Astrocyte (in vitro differentiated cells and primary cell): ENCODE measurements around the gene TRAP1. TPM values are rescaled to one million over a fixed set of nuclear protein-coding genes. Genes with fewer than 3 reads are reported as not detected.

ENCODE experiments used
- DNase-seq: peaks from one replicate; pipeline ENCODE4 v3.0.0-alpha.2; 2010; ENCODE audit warnings: low read depth
- FAIRE-seq: peaks from 2 replicates; lab custom pipeline; 2011; peaks lifted over from hg19 to GRCh38; lab: Jason Lieb, UNC
- H2AFZ ChIP-seq: 2 replicates; pipeline ENCODE4 v1.6.0; 2012; ENCODE audit warnings: low read depth, low read length, inconsistent platforms
- H3K27ac ChIP-seq: 2 replicates; pipeline ENCODE4 v1.5.1; 2011; ENCODE audit warnings: low read depth, low read length, inconsistent platforms
- H3K27me3 ChIP-seq: 2 replicates; pipeline ENCODE4 v1.6.0; 2011; ENCODE audit warnings: low read length, inconsistent platforms; ENCODE audit not compliant: insufficient read depth
- H3K36me3 ChIP-seq: 2 replicates; pipeline ENCODE4 v1.5.1; 2011; ENCODE audit warnings: low read length, inconsistent platforms; ENCODE audit not compliant: insufficient read depth
- H3K4me1 ChIP-seq: 2 replicates; pipeline ENCODE4 v1.5.1; 2011; ENCODE audit warnings: low read length, inconsistent platforms; ENCODE audit not compliant: insufficient read depth
- H3K4me2 ChIP-seq: 2 replicates; pipeline ENCODE4 v1.6.0; 2012; ENCODE audit warnings: low read length, inconsistent platforms
- H3K4me3 ChIP-seq: 2 replicates; pipeline ENCODE4 v1.5.1; 2011; ENCODE audit warnings: low read depth, mild to moderate bottlenecking, low read length, inconsistent platforms; ENCODE audit not compliant: insufficient read depth
- H3K79me2 ChIP-seq: 2 replicates; pipeline ENCODE4 v1.6.0; 2012; ENCODE audit warnings: mild to moderate bottlenecking, low read length, inconsistent platforms; ENCODE audit not compliant: insufficient read depth
- H3K9ac ChIP-seq: 2 replicates; pipeline ENCODE4 v1.6.0; 2012; ENCODE audit warnings: mild to moderate bottlenecking, low read length, inconsistent platforms
- H3K9me3 ChIP-seq: 2 replicates; pipeline ENCODE4 v1.5.1; 2012; ENCODE audit warnings: low read depth, mild to moderate bottlenecking, low read length, inconsistent platforms; ENCODE audit not compliant: insufficient read depth
- H4K20me1 ChIP-seq: 2 replicates; pipeline ENCODE4 v1.6.0; 2012; ENCODE audit warnings: low read length, inconsistent platforms; ENCODE audit not compliant: insufficient read depth
- H3K27ac Mint-ChIP-seq: one replicate; pipeline ENCODE4 v1.8.0; 2021; ENCODE audit warnings: mild to moderate bottlenecking, mixed read lengths; ENCODE audit not compliant: unreplicated experiment
- H3K27me3 Mint-ChIP-seq: one replicate; pipeline ENCODE4 v1.8.0; 2021; ENCODE audit warnings: low read depth, mixed read lengths; ENCODE audit not compliant: unreplicated experiment
- H3K36me3 Mint-ChIP-seq: one replicate; pipeline ENCODE4 v1.8.0; 2021; ENCODE audit warnings: low read depth, mixed read lengths; ENCODE audit not compliant: unreplicated experiment
- H3K4me1 Mint-ChIP-seq: one replicate; pipeline ENCODE4 v1.8.0; 2021; ENCODE audit warnings: low read depth, mixed read lengths; ENCODE audit not compliant: unreplicated experiment
- H3K4me3 Mint-ChIP-seq: one replicate; pipeline ENCODE4 v1.8.0; 2021; ENCODE audit warnings: mild to moderate bottlenecking, moderate library complexity, mixed read lengths; ENCODE audit not compliant: unreplicated experiment
- H3K9me3 Mint-ChIP-seq: one replicate; pipeline ENCODE4 v1.8.0; 2021; ENCODE audit warnings: mild to moderate bottlenecking, mixed read lengths; ENCODE audit not compliant: unreplicated experiment
- EZH2 ChIP-seq: IDR thresholded peaks from 2 replicates; pipeline ENCODE4 v1.6.1; 2012; ENCODE audit warnings: mild to moderate bottlenecking, low read length, inconsistent platforms; ENCODE audit not compliant: insufficient read depth
- total RNA-seq: library from RNA; stranded (reverse); gene quantifications from 2 replicates; pipeline ENCODE4 v1.2.1, GENCODE V29; 2021
- TF ChIP-seq, protein P1 (sequence below): IDR thresholded peaks from 2 replicates; pipeline ENCODE4 v1.5.1; 2011; ENCODE audit warnings: low read depth, mild to moderate bottlenecking, inconsistent platforms, low read length, moderate library complexity; ENCODE audit not compliant: insufficient read depth

TRAP1 gene
- total RNA-seq, 1 donor from 2014 or later: 63.3 TPM

DNA sequence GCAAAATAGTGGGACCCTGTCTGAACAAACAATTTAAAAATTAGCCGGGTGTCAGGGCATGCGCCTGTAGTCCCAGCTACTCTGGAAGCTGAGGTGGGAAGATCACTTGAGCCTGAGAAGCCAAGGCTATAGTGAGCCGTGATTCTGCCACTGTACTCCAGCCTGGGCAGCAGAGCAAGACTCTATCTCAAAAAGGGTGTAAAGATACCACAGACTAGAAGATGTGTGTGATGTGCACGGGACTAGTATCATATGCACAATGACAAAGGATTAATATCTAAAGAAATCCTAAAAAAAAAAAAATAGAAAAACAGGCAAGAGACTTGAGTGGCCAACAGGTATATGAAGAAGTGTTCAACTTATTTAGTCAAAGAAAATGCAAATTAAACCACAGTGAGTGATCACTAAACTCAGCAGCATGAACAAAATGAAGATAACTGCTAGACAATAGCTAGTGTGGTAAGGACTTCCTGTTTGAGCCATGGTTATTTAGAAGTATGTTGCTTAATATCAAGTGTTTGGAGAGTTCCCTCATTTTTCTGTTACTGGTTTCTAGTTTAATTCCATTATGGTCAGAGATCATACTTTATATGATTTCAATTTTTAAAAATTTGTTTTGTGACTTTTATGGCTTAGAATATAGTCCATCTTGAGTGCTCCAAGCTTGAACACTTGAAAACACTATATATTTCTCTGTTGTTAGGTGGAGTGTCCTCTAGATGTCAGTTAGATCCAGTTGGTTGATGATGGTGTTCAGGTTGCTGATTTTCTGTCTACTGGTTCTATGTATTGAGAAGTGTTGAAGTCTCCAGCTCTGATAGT is 91.2 kb downstream of the TRAP1 start:
- H3K4me1 ChIP-seq: no peaks in the 10 kb centered on the region
- H3K4me1 Mint-ChIP-seq: peaks cover 5% of the 10 kb centered on the region
- no peak overlapping the region for H3K9ac ChIP-seq
- H2AFZ ChIP-seq: no peak overlapping the region
- peaks cover 3% of the 10 kb centered on the region for H3K36me3 Mint-ChIP-seq
- peaks cover 9% of the 10 kb centered on the region for H3K79me2 ChIP-seq
- DNase-seq: peak; percentile 29
- H3K27me3 ChIP-seq: no peaks in the 10 kb centered on the region
- H3K36me3 ChIP-seq: no peaks in the 10 kb centered on the region
- H3K27ac Mint-ChIP-seq: no peak overlapping the region
- H3K27ac ChIP-seq: no peak overlapping the region
- H4K20me1 ChIP-seq: peaks cover 8% of the 10 kb centered on the region
- no peaks in the 10 kb centered on the region for H3K27me3 Mint-ChIP-seq
- no peak overlapping the region for H3K4me3 Mint-ChIP-seq
- no peak overlapping the region for H3K4me2 ChIP-seq
- H3K9me3 Mint-ChIP-seq: no peaks in the 10 kb centered on the region
- H3K4me3 ChIP-seq: no peak overlapping the region
- no peak for FAIRE-seq
- H3K9me3 ChIP-seq: no peaks in the 10 kb centered on the region
- TF ChIP-seq EZH2: no peak
- TF ChIP-seq, protein P1, sequence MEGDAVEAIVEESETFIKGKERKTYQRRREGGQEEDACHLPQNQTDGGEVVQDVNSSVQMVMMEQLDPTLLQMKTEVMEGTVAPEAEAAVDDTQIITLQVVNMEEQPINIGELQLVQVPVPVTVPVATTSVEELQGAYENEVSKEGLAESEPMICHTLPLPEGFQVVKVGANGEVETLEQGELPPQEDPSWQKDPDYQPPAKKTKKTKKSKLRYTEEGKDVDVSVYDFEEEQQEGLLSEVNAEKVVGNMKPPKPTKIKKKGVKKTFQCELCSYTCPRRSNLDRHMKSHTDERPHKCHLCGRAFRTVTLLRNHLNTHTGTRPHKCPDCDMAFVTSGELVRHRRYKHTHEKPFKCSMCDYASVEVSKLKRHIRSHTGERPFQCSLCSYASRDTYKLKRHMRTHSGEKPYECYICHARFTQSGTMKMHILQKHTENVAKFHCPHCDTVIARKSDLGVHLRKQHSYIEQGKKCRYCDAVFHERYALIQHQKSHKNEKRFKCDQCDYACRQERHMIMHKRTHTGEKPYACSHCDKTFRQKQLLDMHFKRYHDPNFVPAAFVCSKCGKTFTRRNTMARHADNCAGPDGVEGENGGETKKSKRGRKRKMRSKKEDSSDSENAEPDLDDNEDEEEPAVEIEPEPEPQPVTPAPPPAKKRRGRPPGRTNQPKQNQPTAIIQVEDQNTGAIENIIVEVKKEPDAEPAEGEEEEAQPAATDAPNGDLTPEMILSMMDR: no peak

DNA sequence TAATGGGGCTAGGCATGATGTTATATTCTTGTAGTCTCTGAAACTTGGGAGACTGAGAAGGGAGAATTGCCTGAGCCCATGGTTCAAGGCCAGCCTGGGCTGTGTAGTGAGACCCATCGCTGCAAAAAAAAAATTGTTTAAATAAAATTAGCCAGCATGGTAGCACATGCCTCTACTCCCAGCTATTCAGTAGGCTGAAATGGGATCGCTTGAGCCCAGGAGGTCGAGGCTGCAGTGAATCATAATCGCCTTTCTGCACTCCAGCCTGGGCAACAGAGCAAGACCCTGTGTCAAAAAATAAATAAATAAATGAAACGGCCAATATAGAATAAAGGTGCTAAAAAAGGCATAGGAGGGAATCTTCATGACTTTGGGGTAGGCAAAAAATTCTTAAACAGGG is 92.0 kb downstream of the TRAP1 start:
- peaks cover 8% of the 10 kb centered on the region for H4K20me1 ChIP-seq
- H3K79me2 ChIP-seq: peaks cover 8% of the 10 kb centered on the region
- no peaks in the 10 kb centered on the region for H3K9me3 ChIP-seq
- no peak overlapping the region for H3K27ac Mint-ChIP-seq
- no peaks in the 10 kb centered on the region for H3K27me3 ChIP-seq
- no peaks in the 10 kb centered on the region for H3K9me3 Mint-ChIP-seq
- DNase-seq (no peak), FAIRE-seq (no peak)
- no peak for TF ChIP-seq EZH2
- TF ChIP-seq, protein P1: no peak
- H3K27ac ChIP-seq: no peak overlapping the region
- no peak overlapping the region for H3K4me3 Mint-ChIP-seq
- H3K4me3 ChIP-seq: no peak overlapping the region
- no peak overlapping the region for H3K4me2 ChIP-seq
- H3K4me1 Mint-ChIP-seq: peaks cover 5% of the 10 kb centered on the region
- no peaks in the 10 kb centered on the region for H3K4me1 ChIP-seq
- peaks cover 3% of the 10 kb centered on the region for H3K36me3 Mint-ChIP-seq
- H3K36me3 ChIP-seq: no peaks in the 10 kb centered on the region
- H3K9ac ChIP-seq: no peak overlapping the region
- no peak overlapping the region for H2AFZ ChIP-seq
- no peaks in the 10 kb centered on the region for H3K27me3 Mint-ChIP-seq

DNA sequence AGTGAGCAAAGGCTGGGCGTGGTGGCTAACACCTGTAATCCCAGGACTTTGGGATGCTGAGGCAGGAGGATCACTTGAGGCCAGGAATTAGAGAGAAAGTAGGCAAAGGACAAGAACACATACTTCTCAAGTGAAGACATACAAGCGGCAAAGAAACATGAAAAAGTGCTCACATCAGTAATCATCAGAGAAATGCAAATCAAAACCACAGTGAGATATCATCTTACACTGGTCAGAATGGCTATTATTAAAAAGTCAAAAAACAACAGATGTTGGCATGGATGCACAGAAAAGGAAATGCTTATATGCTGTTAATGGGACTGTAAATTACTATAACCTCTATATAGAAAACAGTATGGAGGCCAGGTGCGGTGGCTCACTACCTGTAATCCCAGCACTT is 93.7 kb downstream of the TRAP1 start:
- FAIRE-seq: no peak
- no peak overlapping the region for H3K9ac ChIP-seq
- no peak overlapping the region for H3K27ac Mint-ChIP-seq

More for the DNA sequence above, 93.7 kb downstream of the TRAP1 start:
- peaks cover 4% of the 10 kb centered on the region for H4K20me1 ChIP-seq
- no peaks in the 10 kb centered on the region for H3K27me3 Mint-ChIP-seq
- no peaks in the 10 kb centered on the region for H3K9me3 ChIP-seq
- H3K4me2 ChIP-seq: no peak overlapping the region
- H3K4me3 ChIP-seq: no peak overlapping the region
- H3K36me3 ChIP-seq: no peaks in the 10 kb centered on the region
- H3K4me1 ChIP-seq: no peaks in the 10 kb centered on the region
- no peak for DNase-seq
- no peaks in the 10 kb centered on the region for H3K27me3 ChIP-seq
- H3K79me2 ChIP-seq: peaks cover 3% of the 10 kb centered on the region
- H3K4me3 Mint-ChIP-seq: no peak overlapping the region
- TF ChIP-seq, protein P1: no peak
- TF ChIP-seq EZH2: no peak
- H3K36me3 Mint-ChIP-seq: peaks cover 3% of the 10 kb centered on the region
- H3K4me1 Mint-ChIP-seq: peaks cover 8% of the 10 kb centered on the region
- no peaks in the 10 kb centered on the region for H3K9me3 Mint-ChIP-seq
- no peak overlapping the region for H2AFZ ChIP-seq
- H3K27ac ChIP-seq: no peak overlapping the region
